ENCODE data around the gene PKM. TPM values are rescaled to one million over a fixed set of nuclear protein-coding genes. Genes with fewer than 3 reads are reported as not detected.
A peak's percentile ranks its signal among the peaks of the same experiment; 100 is the strongest.

Gene PKM
- total and polyA plus RNA-seq, 9 of the 15 experiments (the other 6 are each of a cell fraction or from before 2014, with no cell fraction given), result 140 to 825 (median 383) TPM

DNA sequence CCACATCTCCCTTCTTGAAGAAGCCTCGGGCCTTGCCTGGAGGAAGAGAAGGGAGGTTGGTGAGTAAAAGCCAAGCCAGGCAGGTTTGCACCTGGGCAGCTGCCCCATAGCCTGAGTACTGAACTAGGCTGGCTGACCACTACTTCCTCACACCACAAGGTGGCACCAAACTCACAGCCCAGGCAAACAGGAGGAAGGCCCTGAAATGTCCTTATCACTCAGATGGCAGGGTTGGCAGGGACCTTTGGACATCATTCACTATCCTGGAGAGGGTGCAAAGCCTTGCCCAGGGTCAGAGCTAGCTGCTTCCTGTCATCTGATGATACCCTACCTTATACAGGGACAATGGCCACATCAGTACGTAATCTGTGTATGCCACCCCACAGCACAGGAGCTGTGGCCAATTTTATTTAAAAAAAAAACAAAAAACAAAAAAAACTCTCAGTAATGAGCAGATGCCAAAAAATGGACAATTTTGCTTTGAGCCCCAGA is 31.2 kb downstream of the PKM start:
- peaks cover 5 to 13% of the 10 kb centered on the region in 2 experiments; a peak in 4 of 5 replicates for H3K4me1 ChIP-seq (replicated peaks in 1 of 2; ENCODE audit: control insufficient read depth in 2 of 2, insufficient read depth in 2 of 2, low read length in 2 of 2)
- WGBS (ENCODE audit: insufficient coverage, low coverage, missing lambda C conversion rate), result 70% methylated on average over 2 of the region's 2 CpGs
- FAIRE-seq (peak; percentile 97), DNase-seq (ENCODE audit: extremely low read depth in 1 of 4, low spot score in 3 of 4) (peak; percentile 71 to 75 (median 74)), ATAC-seq (peak; percentile 90)
- BruUV-seq (replicated peaks), result no TSS peak
- H3K4me2 ChIP-seq (ENCODE audit: insufficient read depth, low read length), result no peak overlapping the region
- ChIA-PET POLR2A (interaction anchor here (0.8 to 1.1 kb wide), 2 partner anchors 11 to 478 kb away, joined by 3 to 5 read pairs; no protein-coding TSS in a partner anchor), CTCF (ENCODE audit: low intra/inter-chr PET ratio) (interaction anchor here (0.9 kb wide), 1 partner anchor 273 kb away, joined by 3 read pairs; no protein-coding TSS in a partner anchor)
- H3K36me3 ChIP-seq (ENCODE audit: control insufficient read depth, insufficient read depth, low read length), result peaks cover 69% of the 10 kb centered on the region
- H3K4me3 ChIP-seq, result no peak overlapping the region
- H3K27ac ChIP-seq (ENCODE audit: extremely low read depth, low read depth, low read length), result no peak overlapping the region
- intact Hi-C loops (cut with micrococcal nuclease) (loop anchor here (1.0 kb wide), 1 partner anchor 87 kb away; no protein-coding TSS in a partner anchor), in situ Hi-C loops (cut with MboI) (no loop called here)
- H3K9ac ChIP-seq (ENCODE audit: insufficient read depth in 1 of 2, low read depth in 2 of 2, low read length in 2 of 2), result no peak overlapping the region
- H4K20me1 ChIP-seq (replicated peaks; ENCODE audit: control insufficient read depth, insufficient read depth, low read length), result peaks cover 23% of the 10 kb centered on the region
- H3K79me2 ChIP-seq (ENCODE audit: control insufficient read depth, insufficient read depth, low read length), result no peaks in the 10 kb centered on the region; the same call in 2 of the 3 replicates
- no peak overlapping the region for H2AFZ ChIP-seq (ENCODE audit: low read depth, low read length)
- H3K9me3 ChIP-seq (replicated peaks; ENCODE audit: control insufficient read depth, insufficient read depth, low read depth, low read length), result no peaks in the 10 kb centered on the region
- no peaks in the 10 kb centered on the region for H3K27me3 ChIP-seq (ENCODE audit: control insufficient read depth in 2 of 2, insufficient read depth in 2 of 2, low read length in 2 of 2)
- H3K9me1 ChIP-seq (ENCODE audit: control insufficient read depth, insufficient read depth, low read length), result peaks cover 3% of the 10 kb centered on the region
- TF ChIP-seq MYNN (IDR thresholded peaks at IDR 0.05) (0 out of 2 replicates have a peak, but pooled peaks have one; percentile 48), MYNN (CRISPR knock-in tag; IDR thresholded peaks at IDR 0.05) (no peak), CTBP1 (IDR thresholded peaks at IDR 0.05; ENCODE audit: borderline replicate concordance) (peak; percentile 59; the same call in 1 of the 2 replicates), RAD21 (CRISPR knock-in tag; conservative IDR thresholded peaks at IDR 0.05 in 1 of 2, IDR thresholded peaks at IDR 0.05 in 1 of 2) (peak; percentile 57 to 90), SPI1 (IDR thresholded peaks at IDR 0.05; ENCODE audit: borderline replicate concordance, low read depth, low read length) (0 out of 2 replicates have a peak, but pooled peaks have one; percentile 20), CTCF (IDR thresholded peaks at IDR 0.05 in 2 of 3, conservative IDR thresholded peaks at IDR 0.05 in 1 of 3; ENCODE audit: insufficient read depth in 2 of 3, low read depth in 1 of 3, low read length in 3 of 3) (peak; percentile 84 to 86 (median 85))
- TF ChIP-seq, protein P1, sequence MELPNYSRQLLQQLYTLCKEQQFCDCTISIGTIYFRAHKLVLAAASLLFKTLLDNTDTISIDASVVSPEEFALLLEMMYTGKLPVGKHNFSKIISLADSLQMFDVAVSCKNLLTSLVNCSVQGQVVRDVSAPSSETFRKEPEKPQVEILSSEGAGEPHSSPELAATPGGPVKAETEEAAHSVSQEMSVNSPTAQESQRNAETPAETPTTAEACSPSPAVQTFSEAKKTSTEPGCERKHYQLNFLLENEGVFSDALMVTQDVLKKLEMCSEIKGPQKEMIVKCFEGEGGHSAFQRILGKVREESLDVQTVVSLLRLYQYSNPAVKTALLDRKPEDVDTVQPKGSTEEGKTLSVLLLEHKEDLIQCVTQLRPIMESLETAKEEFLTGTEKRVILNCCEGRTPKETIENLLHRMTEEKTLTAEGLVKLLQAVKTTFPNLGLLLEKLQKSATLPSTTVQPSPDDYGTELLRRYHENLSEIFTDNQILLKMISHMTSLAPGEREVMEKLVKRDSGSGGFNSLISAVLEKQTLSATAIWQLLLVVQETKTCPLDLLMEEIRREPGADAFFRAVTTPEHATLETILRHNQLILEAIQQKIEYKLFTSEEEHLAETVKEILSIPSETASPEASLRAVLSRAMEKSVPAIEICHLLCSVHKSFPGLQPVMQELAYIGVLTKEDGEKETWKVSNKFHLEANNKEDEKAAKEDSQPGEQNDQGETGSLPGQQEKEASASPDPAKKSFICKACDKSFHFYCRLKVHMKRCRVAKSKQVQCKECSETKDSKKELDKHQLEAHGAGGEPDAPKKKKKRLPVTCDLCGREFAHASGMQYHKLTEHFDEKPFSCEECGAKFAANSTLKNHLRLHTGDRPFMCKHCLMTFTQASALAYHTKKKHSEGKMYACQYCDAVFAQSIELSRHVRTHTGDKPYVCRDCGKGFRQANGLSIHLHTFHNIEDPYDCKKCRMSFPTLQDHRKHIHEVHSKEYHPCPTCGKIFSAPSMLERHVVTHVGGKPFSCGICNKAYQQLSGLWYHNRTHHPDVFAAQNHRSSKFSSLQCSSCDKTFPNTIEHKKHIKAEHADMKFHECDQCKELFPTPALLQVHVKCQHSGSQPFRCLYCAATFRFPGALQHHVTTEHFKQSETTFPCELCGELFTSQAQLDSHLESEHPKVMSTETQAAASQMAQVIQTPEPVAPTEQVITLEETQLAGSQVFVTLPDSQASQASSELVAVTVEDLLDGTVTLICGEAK (IDR thresholded peaks at IDR 0.05), result 0 out of 2 replicates have a peak, but pooled peaks have one; percentile 20
- TF ChIP-seq, protein P1 (CRISPR knock-in tag; IDR thresholded peaks at IDR 0.05), result no peak
